Left kidney (tissue), 1 donor: ENCODE data around the gene MRC1. TPM values are rescaled to one million over a fixed set of nuclear protein-coding genes. Genes with fewer than 3 reads are reported as not detected.

ENCODE experiments used
- polyA plus RNA-seq: library from polyadenylated mRNA; unstranded; fragments of 120-200 nt; gene quantifications from one replicate; pipeline ENCODE4 v1.2.1, GENCODE V29; 2013; ENCODE audit not compliant: insufficient read length

MRC1 gene
- polyA plus RNA-seq, 1 donor = 9.5 TPM

Other genes with a start within 250 kb of the MRC1 start
- 16.5 TPM for gene HACD1, start 192.0 kb upstream of the MRC1 start, polyA plus RNA-seq
- 36.8 TPM for gene STAM, start 165.2 kb upstream of the MRC1 start, polyA plus RNA-seq
- gene TMEM236, start 57.1 kb upstream of the MRC1 start, polyA plus RNA-seq = 0.37 TPM
- gene SLC39A12, start 142.6 kb downstream of the MRC1 start, polyA plus RNA-seq = not detected